Activated CD8-positive, alpha-beta T cell treated with anti-CD3 and anti-CD28 coated beads for 36 hours (primary cell): ENCODE data around the gene C1QTNF6. TPM values are rescaled to one million over a fixed set of nuclear protein-coding genes. Genes with fewer than 3 reads are reported as not detected.

Experiments
- ATAC-seq: fragments of 200-7000 bp; cut with Tn5 transposase; one replicate; pipeline ENCODE4 v1.10.0; 2021; ENCODE audit warnings: mild to moderate bottlenecking, moderate library complexity
- CTCF ChIA-PET: fragments of 350-600 bp; sonication (Branson Sonifier 250); formaldehyde crosslinking; loops from one replicate; lab custom pipeline; 2021; ENCODE audit warnings: antibody characterized with exemption; lab: Charles Lee
- POLR2A ChIA-PET: fragments of 350-600 bp; sonication (Branson Sonifier 250); formaldehyde crosslinking; loops from one replicate; lab custom pipeline; 2021; ENCODE audit warnings: antibody characterized with exemption; lab: Charles Lee
- DNase-seq: peaks from one replicate; pipeline ENCODE4 v3.0.0-alpha.2; 2020
- H3K27ac Mint-ChIP-seq: one replicate; pipeline ENCODE4 v1.8.0; 2021; ENCODE audit warnings: mild to moderate bottlenecking, mixed read lengths
- H3K27me3 Mint-ChIP-seq: one replicate; pipeline ENCODE4 v1.8.0; 2021; ENCODE audit warnings: mixed read lengths
- H3K36me3 Mint-ChIP-seq: one replicate; pipeline ENCODE4 v1.8.0; 2021; ENCODE audit warnings: low read depth, mixed read lengths
- H3K4me1 Mint-ChIP-seq: one replicate; pipeline ENCODE4 v1.8.0; 2021; ENCODE audit warnings: low read depth, mixed read lengths
- H3K4me3 Mint-ChIP-seq: one replicate; pipeline ENCODE4 v1.8.0; 2021; ENCODE audit warnings: mild to moderate bottlenecking, moderate library complexity, mixed read lengths
- H3K9me3 Mint-ChIP-seq: one replicate; pipeline ENCODE4 v1.8.0; 2021; ENCODE audit warnings: mixed read lengths
- CTCF ChIP-seq: fragments of 200-600 bp; IDR thresholded peaks from one replicate; pipeline ENCODE4 v1.8.0; 2022; ENCODE audit warnings: antibody characterized with exemption, mild to moderate bottlenecking
- intact Hi-C: fragments of 100-400 bp; cut with micrococcal nuclease; formaldehyde crosslinking; loops from one replicate; pipeline ENCODE4 v1.10.0; 2022
- total RNA-seq, 2 experiments: library from RNA; stranded (reverse); gene quantifications; one replicate each; pipeline ENCODE4 v1.2.3, GENCODE V29; 2021

The C1QTNF6 gene
- total RNA-seq, 2 experiments from 2014 or later: 6.4 TPM

GRCh38 chr22:37157516-37158285, 30.3 kb downstream of the C1QTNF6 start:
- Mint-ChIP-seq H3K4me3 (no peak overlapping the region), H3K9me3 (peaks cover 9% of the 10 kb centered on the region), H3K27me3 (no peaks in the 10 kb centered on the region), H3K36me3 (peaks cover 3% of the 10 kb centered on the region), H3K4me1 (peaks cover 74% of the 10 kb centered on the region), H3K27ac (peak overlapping the region; percentile 10)
- DNase-seq (peak; percentile 58), ATAC-seq (no peak)
- POLR2A ChIA-PET: interaction anchor here (1.1 to 1.8 kb wide), 2 partner anchors 9 to 35 kb away, joined by 4 to 9 read pairs; partner anchors contain the start of gene IL2RB
- no peak for TF ChIP-seq CTCF
- intact Hi-C loops: no loop called here
- CTCF ChIA-PET: interaction anchor here (0.7 to 3.0 kb wide), 3 partner anchors 9 to 42 kb away, joined by 3 to 15 read pairs (median 3); no protein-coding TSS in a partner anchor

- Mint-ChIP-seq H3K36me3 (peaks cover 3% of the 10 kb centered on the region), H3K4me3 (no peak overlapping the region), H3K27me3 (no peaks in the 10 kb centered on the region), H3K9me3 (peaks cover 10% of the 10 kb centered on the region), H3K27ac (no peak overlapping the region), H3K4me1 (peaks cover 66% of the 10 kb centered on the region)
- no peak for TF ChIP-seq CTCF
- ChIA-PET POLR2A (interaction anchor here (0.6 to 1.8 kb wide), 4 partner anchors 8 to 118 kb away, joined by 3 to 9 read pairs (median 4); partner anchors contain the start of gene IL2RB), CTCF (interaction anchor here (0.7 to 3.0 kb wide), 4 partner anchors 10 to 43 kb away, joined by 3 to 15 read pairs (median 3); no protein-coding TSS in a partner anchor)
- intact Hi-C loops: no loop called here
- ATAC-seq: no peak
- no peak for DNase-seq
Measured at GRCh38 chr22:37156686-37157435, 31.2 kb downstream of the C1QTNF6 start.

GRCh38 chr22:37155971-37156370, 32.1 kb downstream of the C1QTNF6 start:
- Mint-ChIP-seq H3K9me3 (peaks cover 11% of the 10 kb centered on the region), H3K27me3 (no peaks in the 10 kb centered on the region), H3K27ac (no peak overlapping the region), H3K36me3 (peaks cover 6% of the 10 kb centered on the region), H3K4me3 (no peak overlapping the region), H3K4me1 (peaks cover 66% of the 10 kb centered on the region)
- intact Hi-C loops: no loop called here
- DNase-seq (no peak), ATAC-seq (no peak)
- ChIA-PET CTCF (interaction anchor here (0.7 to 3.0 kb wide), 3 partner anchors 11 to 13 kb away, joined by 3 to 15 read pairs (median 5); no protein-coding TSS in a partner anchor), POLR2A (interaction anchor here (0.6 to 1.2 kb wide), 3 partner anchors 9 to 119 kb away, joined by 3 to 5 read pairs (median 3); no protein-coding TSS in a partner anchor)
- no peak for TF ChIP-seq CTCF

GRCh38 chr22:37154925-37155712, 32.9 kb downstream of the C1QTNF6 start:
- peaks cover 16% of the 10 kb centered on the region for H3K9me3 Mint-ChIP-seq
- peak; percentile 59 for ATAC-seq
- ChIA-PET CTCF (interaction anchor here (1.1 to 8.0 kb wide), 2 partner anchors 9 to 10 kb away, joined by 5 to 119 read pairs; no protein-coding TSS in a partner anchor), POLR2A (interaction anchor here (0.5 to 1.1 kb wide), 2 partner anchors 84 to 133 kb away, joined by 3 read pairs; no protein-coding TSS in a partner anchor)
- H3K4me1 Mint-ChIP-seq: peaks cover 70% of the 10 kb centered on the region
- no peak for DNase-seq
- intact Hi-C loops: no loop called here
- peaks cover 11% of the 10 kb centered on the region for H3K36me3 Mint-ChIP-seq
- peak overlapping the region; percentile 47 for H3K27ac Mint-ChIP-seq
- H3K27me3 Mint-ChIP-seq: no peaks in the 10 kb centered on the region
- H3K4me3 Mint-ChIP-seq: no peak overlapping the region
- no peak for TF ChIP-seq CTCF
